NOMO-1 treated with dmso at 0.1 percent for 144 hours (cell line): ENCODE data around the gene MYL1.

Experiments used
- DNase-seq: peaks from one replicate; lab custom pipeline; 2025; ENCODE audit not compliant: unreplicated experiment; lab: John Stamatoyannopoulos, UW

The MYL1 gene

GRCh38 chr2:210268281-210268680 lies 46.7 kb downstream of the MYL1 start:
- no peak for DNase-seq

GRCh38 chr2:210267698-210268097 lies 47.3 kb downstream of the MYL1 start:
- DNase-seq: no peak

- no peak for DNase-seq
These were observed 50.7 kb downstream of the MYL1 start for GRCh38 chr2:210264282-210264681.

GRCh38 chr2:210263841-210264240 lies 51.1 kb downstream of the MYL1 start:
- DNase-seq: no peak

- DNase-seq: no peak
These were observed 52.9 kb downstream of the MYL1 start for GRCh38 chr2:210262036-210262435.

- no peak for DNase-seq
These were observed 55.3 kb downstream of the MYL1 start for GRCh38 chr2:210259687-210260086.

GRCh38 chr2:210252699-210253606 lies 62.0 kb downstream of the MYL1 start:
- DNase-seq: no peak

- no peak for DNase-seq
These were observed 64.4 kb downstream of the MYL1 start for GRCh38 chr2:210250622-210251021.
